ENCODE results near the gene DSG3. TPM values are rescaled to one million over a fixed set of nuclear protein-coding genes. Genes with fewer than 3 reads are reported as not detected.

DSG3 gene
- total RNA-seq, 1 experiment from 2014 or later: 0.04 TPM

GRCh38 chr18:31430072-31430471, 17.5 kb upstream of the DSG3 start:
- H3K9ac ChIP-seq (ENCODE audit: extremely low read depth, insufficient read length, low read length): no peak overlapping the region
- H4K5ac ChIP-seq (ENCODE audit: insufficient read length, low read depth, low read length): no peak overlapping the region
- H3K27me3 ChIP-seq (ENCODE audit: insufficient read depth, low read length): no peaks in the 10 kb centered on the region
- no peaks in the 10 kb centered on the region for H3K23me2 ChIP-seq (ENCODE audit: insufficient read length, low read depth, low read length, poor library complexity, severe bottlenecking)
- no peaks in the 10 kb centered on the region for H3K79me1 ChIP-seq (ENCODE audit: insufficient read depth, low read depth, low read length, poor library complexity, severe bottlenecking)
- no peak overlapping the region for H3T11ph ChIP-seq (ENCODE audit: low read length)
- DNase-seq: no peak
- H4K91ac ChIP-seq (ENCODE audit: insufficient read length, low read depth, low read length): no peak overlapping the region
- no peak overlapping the region for H3K4me3 Mint-ChIP-seq
- no peak overlapping the region for H3K23ac ChIP-seq (ENCODE audit: insufficient read length, low read depth, low read length)
- peaks cover 9 to 10% of the 10 kb centered on the region in 2 experiments for H3K4me1 Mint-ChIP-seq
- no peaks in the 10 kb centered on the region for H3K4me1 ChIP-seq (ENCODE audit: insufficient read depth, low read length)
- no peak overlapping the region for H2BK12ac ChIP-seq (ENCODE audit: insufficient read length, low read depth, low read length)
- no peak overlapping the region for H3K4me2 ChIP-seq (ENCODE audit: insufficient read depth, insufficient read length, low read length)
- H3K79me2 ChIP-seq (ENCODE audit: insufficient read depth, low read length): no peaks in the 10 kb centered on the region
- H3K56ac ChIP-seq (ENCODE audit: insufficient read length, low read depth, low read length): no peak overlapping the region
- no peak overlapping the region for H3K18ac ChIP-seq (ENCODE audit: insufficient read length, low read depth, low read length)
- peak overlapping the region in 1 of 3 experiments; percentile 9; a peak in 2 of 7 replicates for H3K27ac Mint-ChIP-seq
- peaks cover 0 to 8% of the 10 kb centered on the region in 2 experiments; a peak in 2 of 5 replicates for H3K9me3 Mint-ChIP-seq
- H3K4ac ChIP-seq (ENCODE audit: low read depth, low read length): no peak overlapping the region
- H2AFZ ChIP-seq (ENCODE audit: low read length): no peak overlapping the region
- H3K27ac ChIP-seq (ENCODE audit: insufficient read length, low read depth, low read length): no peak overlapping the region
- H3K9me3 ChIP-seq (ENCODE audit: control insufficient read depth, low read depth, low read length): no peaks in the 10 kb centered on the region
- no peak overlapping the region for H2BK5ac ChIP-seq (ENCODE audit: insufficient read length, low read length)
- H3K36me3 Mint-ChIP-seq (ENCODE audit: insufficient read depth in 1 of 3, low read depth in 3 of 3): peaks cover 0 to 15% (median 8%) of the 10 kb centered on the region in 3 experiments; a peak in 3 of 7 replicates
- no peaks in the 10 kb centered on the region for H4K20me1 ChIP-seq (ENCODE audit: control insufficient read depth, insufficient read depth, insufficient read length)
- no peak for TF ChIP-seq CTCF (conservative IDR thresholded peaks at IDR 0.05)
- no peak overlapping the region for H3K14ac ChIP-seq (ENCODE audit: insufficient read depth, low read length)
- H2AK5ac ChIP-seq (ENCODE audit: insufficient read length, low read length): no peak overlapping the region
- H2BK120ac ChIP-seq (ENCODE audit: low read depth, low read length, poor library complexity, severe bottlenecking): no peak overlapping the region
- H2BK20ac ChIP-seq (ENCODE audit: low read depth, low read length, poor library complexity, severe bottlenecking): no peak overlapping the region
- no peaks in the 10 kb centered on the region for H3K27me3 Mint-ChIP-seq (ENCODE audit: low read depth)
- WGBS (ENCODE audit: extremely low coverage, insufficient read length, low lambda C conversion rate): no CpG with 5 or more reads among the region's 4 CpGs
- no peak overlapping the region for H4K8ac ChIP-seq (replicated peaks; ENCODE audit: insufficient read length, low read depth, low read length)
- H2BK15ac ChIP-seq (ENCODE audit: low read depth, low read length): no peak overlapping the region
